ENCODE measurements around the gene FRMD6. TPM values are rescaled to one million over a fixed set of nuclear protein-coding genes. Genes with fewer than 3 reads are reported as not detected.

Gene FRMD6
- total RNA-seq, 4 donors from 2014 or later: 97.4 to 199 (median 134) TPM

GRCh38 chr14:51681411-51681810 lies 29.7 kb downstream of the FRMD6 start:
- TF ChIP-seq POLR2A (IDR thresholded peaks at IDR 0.05) (no peak), CTCF (IDR thresholded peaks at IDR 0.05) (no peak)
- H3K36me3 ChIP-seq: no peaks in the 10 kb centered on the region
- no peak overlapping the region for H3K4me3 ChIP-seq
- H3K27me3 ChIP-seq: no peaks in the 10 kb centered on the region
- H3K9me3 ChIP-seq: no peaks in the 10 kb centered on the region
- H3K27ac ChIP-seq: no peak overlapping the region
- no peak for DNase-seq
- intact Hi-C loops (cut with DNase I; ENCODE audit: low total_unique reads): no loop called here
- H3K4me1 ChIP-seq: peaks cover 0 to 5% of the 10 kb centered on the region in 2 donors

- no peak for DNase-seq
- intact Hi-C loops (cut with DNase I; ENCODE audit: low total_unique reads): no loop called here
- Histone ChIP-seq H3K36me3 (no peaks in the 10 kb centered on the region), H3K9me3 (no peaks in the 10 kb centered on the region), H3K4me1 (peaks cover 0 to 5% of the 10 kb centered on the region in 2 donors), H3K27me3 (no peaks in the 10 kb centered on the region), H3K27ac (no peak overlapping the region), H3K4me3 (no peak overlapping the region)
- TF ChIP-seq POLR2A (IDR thresholded peaks at IDR 0.05): no peak
- TF ChIP-seq CTCF (IDR thresholded peaks at IDR 0.05): no peak
These were observed 30.7 kb downstream of the FRMD6 start for GRCh38 chr14:51682411-51682810.

GRCh38 chr14:51684760-51685159 lies 33.0 kb downstream of the FRMD6 start:
- H3K27me3 ChIP-seq: no peaks in the 10 kb centered on the region
- H3K4me1 ChIP-seq: peaks cover 0 to 5% of the 10 kb centered on the region in 2 donors
- no peak overlapping the region for H3K4me3 ChIP-seq
- no peaks in the 10 kb centered on the region for H3K9me3 ChIP-seq
- intact Hi-C loops (cut with DNase I; ENCODE audit: low total_unique reads): no loop called here
- DNase-seq: no peak
- peak overlapping the region in 1 of 2 donors; percentile 8 for H3K27ac ChIP-seq
- no peak for TF ChIP-seq CTCF (IDR thresholded peaks at IDR 0.05)
- TF ChIP-seq POLR2A (IDR thresholded peaks at IDR 0.05): no peak
- H3K36me3 ChIP-seq: no peaks in the 10 kb centered on the region

- TF ChIP-seq POLR2A (IDR thresholded peaks at IDR 0.05) (no peak), CTCF (IDR thresholded peaks at IDR 0.05) (no peak)
These were observed 39.5 kb downstream of the FRMD6 start for GRCh38 chr14:51691176-51691575.

GRCh38 chr14:51692646-51693045 lies 40.9 kb downstream of the FRMD6 start:
- peak overlapping the region in 1 of 2 donors; percentile 82 for H3K27ac ChIP-seq
- no peaks in the 10 kb centered on the region for H3K36me3 ChIP-seq
- intact Hi-C loops (cut with DNase I; ENCODE audit: low total_unique reads): no loop called here
- DNase-seq: no peak
- peaks cover 0 to 5% of the 10 kb centered on the region in 2 donors for H3K4me1 ChIP-seq
- H3K27me3 ChIP-seq: no peaks in the 10 kb centered on the region
- no peak for TF ChIP-seq POLR2A (IDR thresholded peaks at IDR 0.05)
- TF ChIP-seq CTCF (IDR thresholded peaks at IDR 0.05): no peak
- H3K9me3 ChIP-seq: no peaks in the 10 kb centered on the region
- no peak overlapping the region for H3K4me3 ChIP-seq

More at GRCh38 chr14:51691176-51691575, 39.5 kb downstream of the FRMD6 start:
- DNase-seq: no peak
- no peaks in the 10 kb centered on the region for H3K9me3 ChIP-seq
- no peak overlapping the region for H3K4me3 ChIP-seq
- H3K27ac ChIP-seq: no peak overlapping the region
- no peaks in the 10 kb centered on the region for H3K27me3 ChIP-seq
- intact Hi-C loops (cut with DNase I; ENCODE audit: low total_unique reads): no loop called here
- H3K36me3 ChIP-seq: no peaks in the 10 kb centered on the region
- H3K4me1 ChIP-seq: peaks cover 0 to 5% of the 10 kb centered on the region in 2 donors

All from uterus (tissue), 4 donors.